ENCODE data around the gene MAT1A.

The MAT1A gene

GRCh38 chr10:80281784-80282765 is 7.4 kb downstream of the MAT1A start:
- no peak for DNase-seq (ENCODE audit: low spot score)

GRCh38 chr10:80281292-80281691 is 8.2 kb downstream of the MAT1A start:
- no peak for DNase-seq (ENCODE audit: low spot score)

GRCh38 chr10:80280071-80280800 is 9.2 kb downstream of the MAT1A start:
- no peak for DNase-seq (ENCODE audit: low spot score)

- DNase-seq (ENCODE audit: low spot score): no peak
Observed at GRCh38 chr10:80279146-80279545, 10.3 kb downstream of the MAT1A start.

GRCh38 chr10:80278480-80278879 is 11.0 kb downstream of the MAT1A start:
- DNase-seq (ENCODE audit: low spot score): no peak

GRCh38 chr10:80277567-80278250 is 11.7 kb downstream of the MAT1A start:
- DNase-seq (ENCODE audit: low spot score): no peak

- DNase-seq (ENCODE audit: low spot score): no peak
Observed at GRCh38 chr10:80277016-80277415, 12.4 kb downstream of the MAT1A start.

- DNase-seq (ENCODE audit: low spot score): no peak
Observed at GRCh38 chr10:80276335-80276734, 13.1 kb downstream of the MAT1A start.

- DNase-seq (ENCODE audit: low spot score): no peak
Observed at GRCh38 chr10:80275756-80276155, 13.7 kb downstream of the MAT1A start.

- no peak for DNase-seq (ENCODE audit: low spot score)
Observed at GRCh38 chr10:80275135-80275498, 14.3 kb downstream of the MAT1A start.

GRCh38 chr10:80274396-80275134 is 14.9 kb downstream of the MAT1A start:
- DNase-seq (ENCODE audit: low spot score): no peak

GRCh38 chr10:80273523-80274170 is 15.8 kb downstream of the MAT1A start:
- no peak for DNase-seq (ENCODE audit: low spot score)

- no peak for DNase-seq (ENCODE audit: low spot score)
Observed at GRCh38 chr10:80272793-80273522, 16.5 kb downstream of the MAT1A start.

- no peak for DNase-seq (ENCODE audit: low spot score)
Observed at GRCh38 chr10:80271416-80271815, 18.0 kb downstream of the MAT1A start.

- DNase-seq (ENCODE audit: low spot score): no peak
Observed at GRCh38 chr10:80270887-80271286, 18.6 kb downstream of the MAT1A start.

GRCh38 chr10:80268938-80269588 is 20.4 kb downstream of the MAT1A start:
- DNase-seq (ENCODE audit: low spot score): no peak

- DNase-seq (ENCODE audit: low spot score): no peak
Observed at GRCh38 chr10:80268266-80268665, 21.2 kb downstream of the MAT1A start.

GRCh38 chr10:80266513-80266863 is 23.0 kb downstream of the MAT1A start:
- DNase-seq (ENCODE audit: low spot score): no peak

- DNase-seq (ENCODE audit: low spot score): no peak
Observed at GRCh38 chr10:80265740-80266512, 23.5 kb downstream of the MAT1A start.

All from hepatic stellate cell (primary cell).